HCT116 (cell line): ENCODE measurements around the gene SLC45A2. TPM values are rescaled to one million over a fixed set of nuclear protein-coding genes. Genes with fewer than 3 reads are reported as not detected.

ENCODE experiments used
- ATAC-seq: fragments of 200-7000 bp; cut with Tn5 transposase; 2 replicates; pipeline ENCODE4 v1.9.1; 2020; ENCODE audit warnings: mild to moderate bottlenecking, moderate library complexity
- BruUV-seq: library from RNA; stranded (reverse); fragments of 400-500 nt; replicated peaks from 2 replicates; lab custom pipeline; 2021; lab: Mats Ljungman, UMichigan
- CTCF ChIA-PET: fragments of 300-600 bp; sonication (Branson Sonifier 250); formaldehyde crosslinking; loops from one replicate; lab custom pipeline; 2021; ENCODE audit warnings: antibody characterized with exemption; lab: Charles Lee
- POLR2A ChIA-PET: fragments of 300-600, 350-600 bp; sonication (Branson Sonifier 250); formaldehyde crosslinking; loops from one replicate; lab custom pipeline; 2021; ENCODE audit warnings: antibody characterized with exemption; lab: Charles Lee
- RAD21 ChIA-PET, 2 experiments: fragments of 300-600 bp; sonication (Branson Sonifier 250); formaldehyde crosslinking; loops; one replicate each; lab custom pipeline; 2023; ENCODE audit warnings: low total read pairs in 2 of 2; ENCODE audit not compliant: uncharacterized antibody in 2 of 2, unreplicated experiment in 2 of 2, low non-redundant PET in 1 of 2; lab: Charles Lee
- DNase-seq: peaks from one replicate; pipeline ENCODE4 v3.0.0-alpha.2; 2010; ENCODE audit warnings: low read depth, low spot score
- H2AFZ ChIP-seq: fragments of 200-600 bp; shearing (Covaris generic), sonication (generic); 2 replicates; pipeline ENCODE4 v1.6.1; 2017; ENCODE audit warnings: low read depth, mixed run types, mixed read lengths, antibody characterized with exemption, low read length; ENCODE audit not compliant: poor library complexity, severe bottlenecking
- H3K27ac ChIP-seq: 2 replicates; pipeline ENCODE4 v1.5.1; 2012; ENCODE audit warnings: low read depth, low read length
- H3K27me3 ChIP-seq: fragments of 200-600 bp; sonication (generic); 2 replicates; pipeline ENCODE4 v1.6.1; 2016; ENCODE audit warnings: mixed run types, low read length, mixed read lengths; ENCODE audit not compliant: insufficient read depth
- H3K36me3 ChIP-seq, 2 experiments: fragments of 200-500 bp in 1 of 2; fragments of 200-600 bp in 1 of 2; sonication (Bioruptor generic) in 1 of 2; sonication (generic) in 1 of 2; 2 replicates each; pipeline versions ENCODE4 v1.5.1 to v1.6.1; 2014 to 2016; ENCODE audit warnings: low read length in 2 of 2, inconsistent platforms in 1 of 2, mixed read lengths in 1 of 2, mixed run types in 1 of 2; ENCODE audit not compliant: insufficient read depth in 2 of 2, control insufficient read depth in 1 of 2
- H3K4me1 ChIP-seq, 2 experiments: fragments of 200-600 bp in 1 of 2; sonication (generic) in 1 of 2; 2 replicates each; pipeline versions ENCODE4 v1.5.1 to v1.6.1; 2012 to 2017; ENCODE audit warnings: low read length in 2 of 2, inconsistent platforms in 1 of 2, mild to moderate bottlenecking in 1 of 2, mixed read lengths in 1 of 2, mixed run types in 1 of 2, moderate library complexity in 1 of 2; ENCODE audit not compliant: insufficient read depth in 2 of 2, control insufficient read depth in 1 of 2
- H3K4me2 ChIP-seq: fragments of 200-600 bp; sonication (generic); 2 replicates; pipeline ENCODE4 v1.6.1; 2017; ENCODE audit warnings: mixed run types, low read length, mixed read lengths
- H3K4me3 ChIP-seq, 2 experiments: fragments of 200-600 bp in 1 of 2; sonication (generic) in 1 of 2; replicated peaks in 1 of 2; 2 replicates each; pipeline ENCODE4 v1.5.1; 2011 to 2016; ENCODE audit warnings: low read length in 2 of 2, control low read depth in 1 of 2, low read depth in 1 of 2, mild to moderate bottlenecking in 1 of 2, mixed read lengths in 1 of 2, mixed run types in 1 of 2
- H3K79me2 ChIP-seq: fragments of 200-600 bp; sonication (generic); 2 replicates; pipeline ENCODE4 v1.6.1; 2017; ENCODE audit warnings: mild to moderate bottlenecking, mixed run types, low read length, moderate library complexity, mixed read lengths; ENCODE audit not compliant: insufficient read depth
- H3K9ac ChIP-seq: fragments of 200-600 bp; sonication (generic); 2 replicates; pipeline ENCODE4 v1.6.1; 2016; ENCODE audit warnings: low read length, mixed read lengths
- H3K9me2 ChIP-seq: fragments of 200-600 bp; sonication (generic), shearing (Covaris generic); 2 replicates; pipeline ENCODE4 v1.6.1; 2017; ENCODE audit warnings: mixed run types, mild to moderate bottlenecking, moderate library complexity; ENCODE audit not compliant: insufficient read depth
- H3K9me3 ChIP-seq, 2 experiments: fragments of 200-500 bp in 1 of 2; fragments of 200-600 bp in 1 of 2; sonication (Bioruptor generic) in 1 of 2; sonication (generic) in 1 of 2; 2 replicates each; pipeline ENCODE4 v1.6.1; 2014 to 2017; ENCODE audit warnings: low read length in 2 of 2, mixed read lengths in 2 of 2, inconsistent platforms in 1 of 2, low read depth in 1 of 2, mild to moderate bottlenecking in 1 of 2, mixed run types in 1 of 2, moderate library complexity in 1 of 2; ENCODE audit not compliant: control insufficient read depth in 1 of 2, insufficient read depth in 1 of 2
- H4K20me1 ChIP-seq: fragments of 200-600 bp; sonication (generic), shearing (Covaris generic); 2 replicates; pipeline ENCODE4 v1.6.1; 2017; ENCODE audit warnings: mixed run types, mild to moderate bottlenecking, moderate library complexity; ENCODE audit not compliant: insufficient read depth
- CBX3 ChIP-seq: IDR thresholded peaks from 2 replicates; pipeline ENCODE4 v1.6.1; 2012; ENCODE audit warnings: low read depth
- EGR1 ChIP-seq: IDR thresholded peaks from 2 replicates; pipeline ENCODE4 v1.6.1; 2012; ENCODE audit warnings: low read depth
- ELF1 ChIP-seq: IDR thresholded peaks from 2 replicates; pipeline ENCODE4 v1.6.1; 2012; ENCODE audit warnings: low read depth, borderline replicate concordance
- EZH2phosphoT487 ChIP-seq: fragments of 200-600 bp; IDR thresholded peaks from 2 replicates; pipeline ENCODE4 v1.6.1; 2018; ENCODE audit warnings: antibody characterized with exemption, borderline replicate concordance
- FOSL1 ChIP-seq: IDR thresholded peaks from 2 replicates; pipeline ENCODE4 v1.6.1; 2012; ENCODE audit warnings: low read depth
- JUND ChIP-seq: IDR thresholded peaks from 2 replicates; pipeline ENCODE4 v1.6.1; 2012
- MAX ChIP-seq: IDR thresholded peaks from 2 replicates; pipeline ENCODE4 v1.6.1; 2012
- POLR2AphosphoS5 ChIP-seq: IDR thresholded peaks from 2 replicates; pipeline ENCODE4 v1.6.1; 2011; ENCODE audit warnings: mild to moderate bottlenecking, low read depth, low read length, moderate library complexity
- SIN3A ChIP-seq: IDR thresholded peaks from 2 replicates; pipeline ENCODE4 v1.6.1; 2012; ENCODE audit warnings: low read depth
- SP1 ChIP-seq: IDR thresholded peaks from 2 replicates; pipeline ENCODE4 v1.6.1; 2012; ENCODE audit warnings: low read depth
- SRF ChIP-seq: IDR thresholded peaks from 2 replicates; pipeline ENCODE4 v1.6.1; 2012; ENCODE audit warnings: low read depth
- ZBTB33 ChIP-seq: IDR thresholded peaks from 2 replicates; pipeline ENCODE4 v1.6.1; 2011; ENCODE audit warnings: mild to moderate bottlenecking, low read length, moderate library complexity; ENCODE audit not compliant: insufficient replicate concordance; ENCODE audit errors: extremely low read depth
- intact Hi-C: fragments of 100-400 bp; cut with micrococcal nuclease; formaldehyde crosslinking; loops from 2 replicates; pipeline ENCODE4 v1.10.0; 2022
- total RNA-seq: library from RNA; stranded (reverse); gene quantifications from one replicate; pipeline ENCODE4 v1.2.1, GENCODE V29; 2021; ENCODE audit not compliant: unreplicated experiment
- TF ChIP-seq, protein P1 (sequence below): IDR thresholded peaks from 2 replicates; pipeline ENCODE4 v1.6.1; 2012; ENCODE audit warnings: low read depth
- TF ChIP-seq, protein P2 (sequence below): IDR thresholded peaks from 2 replicates; pipeline ENCODE4 v1.6.1; 2012

The SLC45A2 gene
- total RNA-seq, 1 experiment from 2014 or later: not detected

- RAD21 ChIA-PET: no interaction called here
Observed at GRCh38 chr5:33938507-33938796, 46.0 kb downstream of the SLC45A2 start.

GRCh38 chr5:33937707-33938506 lies 46.6 kb downstream of the SLC45A2 start:
- Histone ChIP-seq H3K4me1 (no peaks in the 10 kb centered on the region), H3K36me3 (no peaks in the 10 kb centered on the region), H2AFZ (no peak overlapping the region), H3K79me2 (no peaks in the 10 kb centered on the region), H3K27ac (no peak overlapping the region), H3K4me3 (no peak overlapping the region), H4K20me1 (no peaks in the 10 kb centered on the region), H3K4me2 (no peak overlapping the region), H3K9me2 (no peaks in the 10 kb centered on the region), H3K27me3 (peaks cover 43% of the 10 kb centered on the region), H3K9ac (no peak overlapping the region), H3K9me3 (no peaks in the 10 kb centered on the region)
- no TSS peak for BruUV-seq
- POLR2A ChIA-PET: no interaction called here
- RAD21 ChIA-PET: no interaction called here
- intact Hi-C loops: no loop called here
- no peak for ATAC-seq
- CTCF ChIA-PET: no interaction called here
- DNase-seq: no peak
- TF ChIP-seq, protein P1, sequence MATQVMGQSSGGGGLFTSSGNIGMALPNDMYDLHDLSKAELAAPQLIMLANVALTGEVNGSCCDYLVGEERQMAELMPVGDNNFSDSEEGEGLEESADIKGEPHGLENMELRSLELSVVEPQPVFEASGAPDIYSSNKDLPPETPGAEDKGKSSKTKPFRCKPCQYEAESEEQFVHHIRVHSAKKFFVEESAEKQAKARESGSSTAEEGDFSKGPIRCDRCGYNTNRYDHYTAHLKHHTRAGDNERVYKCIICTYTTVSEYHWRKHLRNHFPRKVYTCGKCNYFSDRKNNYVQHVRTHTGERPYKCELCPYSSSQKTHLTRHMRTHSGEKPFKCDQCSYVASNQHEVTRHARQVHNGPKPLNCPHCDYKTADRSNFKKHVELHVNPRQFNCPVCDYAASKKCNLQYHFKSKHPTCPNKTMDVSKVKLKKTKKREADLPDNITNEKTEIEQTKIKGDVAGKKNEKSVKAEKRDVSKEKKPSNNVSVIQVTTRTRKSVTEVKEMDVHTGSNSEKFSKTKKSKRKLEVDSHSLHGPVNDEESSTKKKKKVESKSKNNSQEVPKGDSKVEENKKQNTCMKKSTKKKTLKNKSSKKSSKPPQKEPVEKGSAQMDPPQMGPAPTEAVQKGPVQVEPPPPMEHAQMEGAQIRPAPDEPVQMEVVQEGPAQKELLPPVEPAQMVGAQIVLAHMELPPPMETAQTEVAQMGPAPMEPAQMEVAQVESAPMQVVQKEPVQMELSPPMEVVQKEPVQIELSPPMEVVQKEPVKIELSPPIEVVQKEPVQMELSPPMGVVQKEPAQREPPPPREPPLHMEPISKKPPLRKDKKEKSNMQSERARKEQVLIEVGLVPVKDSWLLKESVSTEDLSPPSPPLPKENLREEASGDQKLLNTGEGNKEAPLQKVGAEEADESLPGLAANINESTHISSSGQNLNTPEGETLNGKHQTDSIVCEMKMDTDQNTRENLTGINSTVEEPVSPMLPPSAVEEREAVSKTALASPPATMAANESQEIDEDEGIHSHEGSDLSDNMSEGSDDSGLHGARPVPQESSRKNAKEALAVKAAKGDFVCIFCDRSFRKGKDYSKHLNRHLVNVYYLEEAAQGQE: no peak
- no peak for TF ChIP-seq SIN3A
- no peak for TF ChIP-seq MAX
- no peak for TF ChIP-seq POLR2AphosphoS5
- TF ChIP-seq, protein P2, sequence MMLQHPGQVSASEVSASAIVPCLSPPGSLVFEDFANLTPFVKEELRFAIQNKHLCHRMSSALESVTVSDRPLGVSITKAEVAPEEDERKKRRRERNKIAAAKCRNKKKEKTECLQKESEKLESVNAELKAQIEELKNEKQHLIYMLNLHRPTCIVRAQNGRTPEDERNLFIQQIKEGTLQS: no peak
- TF ChIP-seq EGR1: no peak
- TF ChIP-seq ELF1: no peak
- TF ChIP-seq FOSL1: no peak
- TF ChIP-seq EZH2phosphoT487: no peak
- no peak for TF ChIP-seq ZBTB33
- TF ChIP-seq JUND: no peak
- no peak for TF ChIP-seq SP1

More at GRCh38 chr5:33938507-33938796, 46.0 kb downstream of the SLC45A2 start:
- Histone ChIP-seq H2AFZ (no peak overlapping the region), H3K9me2 (no peaks in the 10 kb centered on the region), H3K9me3 (no peaks in the 10 kb centered on the region), H3K4me3 (no peak overlapping the region), H3K4me2 (no peak overlapping the region), H3K36me3 (no peaks in the 10 kb centered on the region), H3K27ac (no peak overlapping the region), H3K79me2 (no peaks in the 10 kb centered on the region), H3K4me1 (no peaks in the 10 kb centered on the region), H3K9ac (no peak overlapping the region), H4K20me1 (no peaks in the 10 kb centered on the region), H3K27me3 (peaks cover 43% of the 10 kb centered on the region)
- DNase-seq: no peak
- intact Hi-C loops: no loop called here
- ChIA-PET POLR2A (no interaction called here), CTCF (no interaction called here)
- ATAC-seq: no peak
- no TSS peak for BruUV-seq
- TF ChIP-seq JUND (no peak), FOSL1 (no peak), CBX3 (no peak), SIN3A (no peak), SRF (no peak)
- TF ChIP-seq, protein P2: no peak
